ENCODE data around the gene SLN. TPM values are rescaled to one million over a fixed set of nuclear protein-coding genes. Genes with fewer than 3 reads are reported as not detected.

Gene SLN
- total RNA-seq, 1 experiment from 2014 or later = not detected

DNA sequence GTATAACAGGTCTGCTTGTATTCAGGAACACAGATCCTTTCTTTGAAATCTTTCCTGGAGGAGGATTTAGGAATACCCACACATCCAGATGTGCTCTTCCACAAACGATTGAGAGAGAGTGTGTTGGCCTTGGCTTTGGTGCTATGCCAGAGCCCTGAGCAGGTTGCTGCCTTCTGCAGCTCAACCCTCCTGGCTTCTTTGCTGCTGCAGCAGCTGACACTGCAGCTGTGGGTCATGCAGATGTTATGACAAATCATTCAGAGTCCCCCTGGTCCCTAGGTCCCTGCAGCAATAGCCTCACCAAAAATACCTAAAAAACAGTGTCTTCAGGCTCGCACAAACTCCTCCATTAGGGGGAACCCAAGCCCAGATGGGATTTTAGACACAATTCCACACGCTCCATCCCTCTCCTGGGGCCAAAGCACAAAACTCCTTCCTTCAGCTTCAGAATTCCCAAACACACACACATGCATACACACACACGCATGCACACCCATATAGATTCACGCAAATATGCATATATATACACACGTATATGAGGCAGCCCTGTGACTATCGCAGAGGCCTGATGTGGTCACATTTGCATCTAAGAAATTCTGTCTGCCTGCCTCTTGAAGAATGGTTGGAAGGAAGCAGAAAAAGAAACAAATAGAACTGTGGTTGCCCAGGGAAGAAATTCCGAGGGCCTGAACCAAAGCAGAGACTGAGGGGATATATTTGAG, 35.4 kb downstream of the SLN start:
- no peak for DNase-seq
- Histone ChIP-seq H3K4ac (ENCODE audit: low read depth, low read length) (no peak overlapping the region), H3K9me3 (ENCODE audit: control insufficient read depth, low read depth, low read length) (no peaks in the 10 kb centered on the region), H3K14ac (ENCODE audit: insufficient read depth, low read length) (no peak overlapping the region), H4K20me1 (ENCODE audit: control insufficient read depth, insufficient read depth, insufficient read length) (no peaks in the 10 kb centered on the region), H2AK5ac (ENCODE audit: insufficient read length, low read length) (no peak overlapping the region), H2BK15ac (ENCODE audit: low read depth, low read length) (no peak overlapping the region), H4K91ac (ENCODE audit: insufficient read length, low read depth, low read length) (no peak overlapping the region), H3K9ac (ENCODE audit: extremely low read depth, insufficient read length, low read length) (no peak overlapping the region), H2BK120ac (ENCODE audit: low read depth, low read length, poor library complexity, severe bottlenecking) (no peak overlapping the region), H3K27ac (ENCODE audit: insufficient read length, low read depth, low read length) (no peak overlapping the region), H3K27me3 (ENCODE audit: insufficient read depth, low read length) (no peaks in the 10 kb centered on the region), H2AFZ (ENCODE audit: low read length) (no peak overlapping the region), H3K18ac (ENCODE audit: insufficient read length, low read depth, low read length) (no peak overlapping the region), H3K4me2 (ENCODE audit: insufficient read depth, insufficient read length, low read length) (no peak overlapping the region), H4K5ac (ENCODE audit: insufficient read length, low read depth, low read length) (no peak overlapping the region), H3K79me2 (ENCODE audit: insufficient read depth, low read length) (no peaks in the 10 kb centered on the region), H3K4me1 (ENCODE audit: insufficient read depth, low read length) (no peaks in the 10 kb centered on the region), H3K23ac (ENCODE audit: insufficient read length, low read depth, low read length) (no peak overlapping the region), H3K79me1 (ENCODE audit: insufficient read depth, low read depth, low read length, poor library complexity, severe bottlenecking) (no peaks in the 10 kb centered on the region), H3T11ph (ENCODE audit: low read length) (no peak overlapping the region), H4K8ac (replicated peaks; ENCODE audit: insufficient read length, low read depth, low read length) (no peak overlapping the region), H3K23me2 (ENCODE audit: insufficient read length, low read depth, low read length, poor library complexity, severe bottlenecking) (no peaks in the 10 kb centered on the region), H3K56ac (ENCODE audit: insufficient read length, low read depth, low read length) (no peak overlapping the region), H2BK5ac (ENCODE audit: insufficient read length, low read length) (no peak overlapping the region), H2BK12ac (ENCODE audit: insufficient read length, low read depth, low read length) (no peak overlapping the region), H2BK20ac (ENCODE audit: low read depth, low read length, poor library complexity, severe bottlenecking) (no peak overlapping the region)
- Mint-ChIP-seq H3K27ac (peak overlapping the region in 1 of 3 experiments; percentile 8; a peak in 1 of 7 replicates), H3K27me3 (ENCODE audit: low read depth) (0 out of 2 replicates have a peak, but pooled peaks cover 2% of the 10 kb centered on the region), H3K4me3 (no peak overlapping the region), H3K9me3 (no peaks in the 10 kb centered on the region; a peak in 1 of 5 replicates), H3K36me3 (ENCODE audit: insufficient read depth in 1 of 3, low read depth in 3 of 3) (no peaks in the 10 kb centered on the region), H3K4me1 (no peaks in the 10 kb centered on the region)
- TF ChIP-seq CTCF (conservative IDR thresholded peaks at IDR 0.05) = no peak
- no CpG with 5 or more reads among the region's 8 CpGs for WGBS (ENCODE audit: extremely low coverage, insufficient read length, low lambda C conversion rate)
